Measurements from ENCODE around the gene SAXO2. TPM values are rescaled to one million over a fixed set of nuclear protein-coding genes. Genes with fewer than 3 reads are reported as not detected.
"Not testable (repeated sequence)": the region's sequence is repeated elsewhere in the genome, so short reads cannot be mapped to it uniquely, and the experiment has no call there.

The SAXO2 gene
- total RNA-seq (1 to 10 TPM; 1.6 to 4.5 (median 2.9) TPM), polyA plus RNA-seq (under 1 TPM; 0.25 to 0.80 TPM)
- long read RNA-seq, donor 1, partial matches to known transcripts, result 0 of 3 reads
- long read RNA-seq, donor 1, other reads (novel, unspliced or antisense), result 3 of 3 reads
- long read RNA-seq, donor 2, result 0 reads
- long read RNA-seq, donor 3, partial matches to known transcripts, result 0 of 8 reads
- long read RNA-seq, donor 3, other reads (novel, unspliced or antisense), result 8 of 8 reads

- peaks cover 2 to 39% (median 28%) of the 10 kb centered on the region in 9 donors for H3K4me1 ChIP-seq
- 0% methylated on average over 57 of the region's 57 CpGs for WGBS, 2 donors
These were observed at the start of gene SAXO2, which contains the start of gene EFL1 for GRCh38 chr15:82262422-82263026. Gene SAXO2, plus strand, starts transcription at chr15:82262818. Its CDS starts 62 bp downstream, at chr15:82262880. Gene EFL1, minus strand, starts transcription at chr15:82262734. Its CDS starts 956 bp downstream, at chr15:82261778.

DNA sequence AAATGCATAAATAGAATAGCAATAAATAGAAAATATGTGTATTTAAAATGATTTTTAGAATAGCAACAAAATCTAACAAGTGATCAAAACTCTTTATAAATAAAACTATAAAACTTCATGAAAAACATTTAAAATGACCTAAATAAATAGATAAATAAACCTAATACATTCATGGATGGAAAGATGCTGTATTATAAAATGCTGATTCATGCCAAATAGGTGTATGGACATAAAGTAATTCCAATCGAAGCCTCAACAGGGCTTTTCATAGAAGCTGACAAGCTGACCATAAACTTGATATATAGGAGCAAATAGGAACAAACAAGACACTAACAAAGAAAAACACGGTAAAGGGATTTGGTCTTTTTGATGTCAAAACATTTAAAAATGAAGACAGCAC is 46.5 kb upstream of the SAXO2 start:
- DNase-seq; H3K27me3 ChIP-seq; H3K27ac ChIP-seq; intact Hi-C loops (cut with DNase I); ATAC-seq; H3K4me1 ChIP-seq; H3K9me3 ChIP-seq; H3K4me3 ChIP-seq: not testable (repeated sequence)
- 93 to 98% methylated on average over 2 of the region's 2 CpGs for WGBS, 2 donors
- H3K36me3 ChIP-seq, result peaks cover 0 to 58% (median 0%) of the 10 kb centered on the region in 9 donors

More at GRCh38 chr15:82262422-82263026, at the start of gene SAXO2, which contains the start of gene EFL1:
- peak within 1 kb of the TSS in 9 of 10 donors; percentile 70 to 86 (median 77) for H3K27ac ChIP-seq
- peak; percentile 98 to 99 (median 99) for ATAC-seq
- TF ChIP-seq, protein P1, sequence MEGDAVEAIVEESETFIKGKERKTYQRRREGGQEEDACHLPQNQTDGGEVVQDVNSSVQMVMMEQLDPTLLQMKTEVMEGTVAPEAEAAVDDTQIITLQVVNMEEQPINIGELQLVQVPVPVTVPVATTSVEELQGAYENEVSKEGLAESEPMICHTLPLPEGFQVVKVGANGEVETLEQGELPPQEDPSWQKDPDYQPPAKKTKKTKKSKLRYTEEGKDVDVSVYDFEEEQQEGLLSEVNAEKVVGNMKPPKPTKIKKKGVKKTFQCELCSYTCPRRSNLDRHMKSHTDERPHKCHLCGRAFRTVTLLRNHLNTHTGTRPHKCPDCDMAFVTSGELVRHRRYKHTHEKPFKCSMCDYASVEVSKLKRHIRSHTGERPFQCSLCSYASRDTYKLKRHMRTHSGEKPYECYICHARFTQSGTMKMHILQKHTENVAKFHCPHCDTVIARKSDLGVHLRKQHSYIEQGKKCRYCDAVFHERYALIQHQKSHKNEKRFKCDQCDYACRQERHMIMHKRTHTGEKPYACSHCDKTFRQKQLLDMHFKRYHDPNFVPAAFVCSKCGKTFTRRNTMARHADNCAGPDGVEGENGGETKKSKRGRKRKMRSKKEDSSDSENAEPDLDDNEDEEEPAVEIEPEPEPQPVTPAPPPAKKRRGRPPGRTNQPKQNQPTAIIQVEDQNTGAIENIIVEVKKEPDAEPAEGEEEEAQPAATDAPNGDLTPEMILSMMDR (IDR thresholded peaks at IDR 0.05), result peak in 1 of 9 donors; percentile 9
- no peaks in the 10 kb centered on the region for H3K9me3 ChIP-seq
- H3K36me3 ChIP-seq, result peaks cover 0 to 24% (median 0%) of the 10 kb centered on the region in 9 donors
- peak; percentile 92 to 94 for DNase-seq
- peak within 1 kb of the TSS; percentile 75 to 94 (median 87) for H3K4me3 ChIP-seq
- H3K27me3 ChIP-seq, result no peaks in the 10 kb centered on the region
- intact Hi-C loops (cut with DNase I), result no loop called here

DNA sequence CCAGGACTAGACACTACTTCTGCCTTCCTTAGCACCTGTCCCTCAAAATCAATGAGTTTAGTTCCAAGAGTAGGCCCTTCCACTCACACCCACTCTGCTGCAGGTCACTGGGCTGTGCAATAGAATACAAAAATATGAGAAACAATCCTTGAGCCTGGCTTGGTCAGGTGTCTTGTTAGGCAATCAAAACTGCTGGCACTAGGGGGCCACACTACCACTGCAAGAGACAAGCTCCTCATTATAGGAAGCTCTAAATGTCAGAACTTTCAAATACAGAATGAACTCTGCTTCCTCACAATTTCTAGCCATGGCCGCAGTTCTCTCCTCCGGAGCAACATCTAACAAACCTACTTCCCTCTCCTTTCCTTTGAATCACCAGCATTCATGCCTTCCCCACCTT is 41.1 kb upstream of the SAXO2 start:
- H3K4me3 ChIP-seq; H3K9me3 ChIP-seq; H3K4me1 ChIP-seq; H3K27ac ChIP-seq; ATAC-seq; intact Hi-C loops (cut with DNase I); H3K27me3 ChIP-seq: not testable (repeated sequence)
- 75 to 88% methylated on average over 2 of the region's 2 CpGs for WGBS, 2 donors
- peaks cover 0 to 62% (median 8%) of the 10 kb centered on the region in 9 donors for H3K36me3 ChIP-seq
- TF ChIP-seq, protein P1 (IDR thresholded peaks at IDR 0.05), result peak in 5 of 9 donors; percentile 25 to 41 (median 32)
- peak in 1 of 2 donors; percentile 11 for DNase-seq

- H3K4me3 ChIP-seq, result no peak overlapping the region
- intact Hi-C loops (cut with DNase I), result no loop called here
- H3K4me1 ChIP-seq, result no peaks in the 10 kb centered on the region
- WGBS, 2 donors, result 91 to 94% methylated on average over 1 of the region's 1 CpG
- H3K27ac ChIP-seq, result no peak overlapping the region
- no peaks in the 10 kb centered on the region for H3K27me3 ChIP-seq
- H3K9me3 ChIP-seq, result no peaks in the 10 kb centered on the region
- TF ChIP-seq, protein P1 (IDR thresholded peaks at IDR 0.05), result no peak
- DNase-seq (no peak), ATAC-seq (no peak)
- peaks cover 0 to 65% (median 15%) of the 10 kb centered on the region in 9 donors for H3K36me3 ChIP-seq
These were observed 33.9 kb upstream of the SAXO2 start for GRCh38 chr15:82228750-82229149.
